WERI-Rb-1 (cell line): Measurements from ENCODE around the gene SLFN13.

Experiments
- DNase-seq: peaks from one replicate; pipeline ENCODE4 v3.0.0-alpha.2; 2020
- H3K27ac ChIP-seq: fragments of 250-450 bp; sonication (Bioruptor Pico); 2 replicates; pipeline ENCODE4 v1.5.1; 2020; ENCODE audit warnings: mild to moderate bottlenecking, moderate library complexity
- H3K27me3 ChIP-seq: fragments of 250-450 bp; sonication (Bioruptor Pico); 2 replicates; pipeline ENCODE4 v1.5.1; 2021; ENCODE audit warnings: mild to moderate bottlenecking, low read depth, moderate library complexity; ENCODE audit not compliant: insufficient read depth, severe bottlenecking
- H3K36me3 ChIP-seq: fragments of 250-450 bp; sonication (Bioruptor Pico); 2 replicates; pipeline ENCODE4 v1.5.1; 2020; ENCODE audit warnings: mild to moderate bottlenecking, moderate library complexity
- H3K4me3 ChIP-seq: 2 replicates; pipeline ENCODE4 v1.5.1; 2011; ENCODE audit warnings: low read depth, mild to moderate bottlenecking, control low read depth, low read length
- H3K9me3 ChIP-seq: fragments of 250-450 bp; sonication (Bioruptor Pico); 2 replicates; pipeline ENCODE4 v1.5.1; 2021; ENCODE audit warnings: mild to moderate bottlenecking, moderate library complexity; ENCODE audit not compliant: severe bottlenecking
- TF ChIP-seq, protein P1 (sequence below): IDR thresholded peaks from 2 replicates; pipeline ENCODE4 v1.5.1; 2011; ENCODE audit warnings: low read depth, mild to moderate bottlenecking, control low read depth, inconsistent platforms, low read length

Gene SLFN13

DNA sequence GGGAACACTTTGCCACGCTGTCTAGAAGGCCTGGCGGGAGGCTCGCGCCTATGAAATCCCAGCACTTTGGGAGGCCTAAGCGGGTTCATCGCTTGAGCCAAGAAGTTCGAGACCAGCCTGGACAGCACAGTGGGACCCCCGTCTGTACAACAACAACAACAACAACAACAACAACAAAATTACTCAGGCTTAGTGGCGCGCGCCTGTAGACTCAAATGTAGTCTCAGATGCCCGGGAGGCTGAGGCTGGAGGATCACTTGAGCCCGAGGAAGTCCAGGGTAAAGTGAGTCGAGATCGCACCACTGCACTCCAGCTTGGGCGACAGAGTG, 297 bp upstream of the SLFN13 start:
- no peak for DNase-seq
- no peak overlapping the region for H3K27ac ChIP-seq

DNA sequence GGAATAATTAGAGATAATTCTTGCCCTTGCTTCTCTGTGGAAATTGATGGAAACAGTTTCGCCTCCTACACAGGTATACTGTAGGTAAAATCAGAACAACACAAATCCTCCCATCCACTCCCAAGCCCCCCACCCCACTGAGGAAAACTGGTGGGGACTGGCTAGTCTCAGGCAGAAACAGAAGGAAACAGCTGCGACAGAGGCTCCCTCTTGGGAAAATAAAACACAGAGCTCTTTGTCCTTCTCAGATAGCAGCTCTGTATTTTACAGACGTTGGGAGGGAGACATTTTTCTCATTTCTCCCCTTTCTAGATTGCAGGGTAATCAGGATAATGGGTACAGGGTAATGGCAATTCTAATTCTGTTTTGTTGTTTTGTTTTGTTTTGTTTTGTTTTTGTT, 1.1 kb downstream of the SLFN13 start:
- no peaks in the 10 kb centered on the region for H3K36me3 ChIP-seq
- TF ChIP-seq, protein P1, sequence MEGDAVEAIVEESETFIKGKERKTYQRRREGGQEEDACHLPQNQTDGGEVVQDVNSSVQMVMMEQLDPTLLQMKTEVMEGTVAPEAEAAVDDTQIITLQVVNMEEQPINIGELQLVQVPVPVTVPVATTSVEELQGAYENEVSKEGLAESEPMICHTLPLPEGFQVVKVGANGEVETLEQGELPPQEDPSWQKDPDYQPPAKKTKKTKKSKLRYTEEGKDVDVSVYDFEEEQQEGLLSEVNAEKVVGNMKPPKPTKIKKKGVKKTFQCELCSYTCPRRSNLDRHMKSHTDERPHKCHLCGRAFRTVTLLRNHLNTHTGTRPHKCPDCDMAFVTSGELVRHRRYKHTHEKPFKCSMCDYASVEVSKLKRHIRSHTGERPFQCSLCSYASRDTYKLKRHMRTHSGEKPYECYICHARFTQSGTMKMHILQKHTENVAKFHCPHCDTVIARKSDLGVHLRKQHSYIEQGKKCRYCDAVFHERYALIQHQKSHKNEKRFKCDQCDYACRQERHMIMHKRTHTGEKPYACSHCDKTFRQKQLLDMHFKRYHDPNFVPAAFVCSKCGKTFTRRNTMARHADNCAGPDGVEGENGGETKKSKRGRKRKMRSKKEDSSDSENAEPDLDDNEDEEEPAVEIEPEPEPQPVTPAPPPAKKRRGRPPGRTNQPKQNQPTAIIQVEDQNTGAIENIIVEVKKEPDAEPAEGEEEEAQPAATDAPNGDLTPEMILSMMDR = no peak
- peaks cover 13% of the 10 kb centered on the region for H3K9me3 ChIP-seq
- H3K27me3 ChIP-seq = peaks cover 90% of the 10 kb centered on the region
- H3K27ac ChIP-seq = no peak overlapping the region
- no peak for DNase-seq
- H3K4me3 ChIP-seq = no peak overlapping the region

More for the DNA sequence above, 297 bp upstream of the SLFN13 start:
- Histone ChIP-seq H3K9me3 (peaks cover 13% of the 10 kb centered on the region), H3K27me3 (peaks cover 76% of the 10 kb centered on the region), H3K4me3 (no peak overlapping the region), H3K36me3 (no peaks in the 10 kb centered on the region)
- TF ChIP-seq, protein P1 = no peak

- DNase-seq = no peak
- no peaks in the 10 kb centered on the region for H3K36me3 ChIP-seq
- TF ChIP-seq, protein P1 = no peak
- no peak overlapping the region for H3K27ac ChIP-seq
- no peaks in the 10 kb centered on the region for H3K9me3 ChIP-seq
- no peak overlapping the region for H3K4me3 ChIP-seq
- H3K27me3 ChIP-seq = peaks cover 61% of the 10 kb centered on the region
These were observed 10.1 kb downstream of the SLFN13 start for GRCh38 chr17:35438433-35438832.

GRCh38 chr17:35433075-35433894, 15.3 kb downstream of the SLFN13 start:
- TF ChIP-seq, protein P1 = no peak
- Histone ChIP-seq H3K9me3 (no peaks in the 10 kb centered on the region), H3K4me3 (no peak overlapping the region), H3K27ac (no peak overlapping the region), H3K36me3 (no peaks in the 10 kb centered on the region), H3K27me3 (peaks cover 80% of the 10 kb centered on the region)
- DNase-seq = no peak

GRCh38 chr17:35432176-35433074, 16.1 kb downstream of the SLFN13 start, which contains the start of gene SLFN12:
TSS of gene SLFN12 (minus strand) at chr17:35432500. CDS start at chr17:35423028, 9,472 bp downstream.
- no peak within 1 kb of the TSS for H3K4me3 ChIP-seq

More at GRCh38 chr17:35432176-35433074, 16.1 kb downstream of the SLFN13 start, which contains the start of gene SLFN12:
- Histone ChIP-seq H3K27ac (no peak within 1 kb of the TSS), H3K9me3 (no peaks in the 10 kb centered on the region), H3K27me3 (peaks cover 83% of the 10 kb centered on the region), H3K36me3 (no peaks in the 10 kb centered on the region)
- TF ChIP-seq, protein P1 = no peak
- no peak for DNase-seq
